PC-3 (cell line): Measurements from ENCODE around the gene TGFB2. TPM values are rescaled to one million over a fixed set of nuclear protein-coding genes. Genes with fewer than 3 reads are reported as not detected.

Source experiments
- ATAC-seq: fragments of 200-7000 bp; cut with Tn5 transposase; 2 replicates; pipeline ENCODE4 v1.9.1; 2020; ENCODE audit warnings: mild to moderate bottlenecking, moderate library complexity
- BruUV-seq: library from RNA; stranded (reverse); fragments of 400-500 nt; replicated peaks from 2 replicates; lab custom pipeline; 2021; lab: Mats Ljungman, UMichigan
- CTCF ChIA-PET: fragments of 300-600 bp; sonication (Branson Sonifier 250); formaldehyde crosslinking; loops from one replicate; lab custom pipeline; 2022; ENCODE audit warnings: antibody characterized with exemption; lab: Charles Lee
- POLR2A ChIA-PET: fragments of 300-600 bp; sonication (Branson Sonifier 250); formaldehyde crosslinking; loops from one replicate; lab custom pipeline; 2022; ENCODE audit warnings: antibody characterized with exemption; ENCODE audit not compliant: unreplicated experiment; lab: Charles Lee
- DNase-seq: peaks from one replicate; pipeline ENCODE4 v3.0.0-alpha.2; 2015
- H2AFZ ChIP-seq: fragments of 300-600 bp; sonication (generic); 2 replicates; pipeline ENCODE4 v1.6.0; 2016; ENCODE audit warnings: antibody characterized with exemption, low read length
- H3F3A ChIP-seq: fragments of 300-600 bp; sonication (generic); one replicate; pipeline ENCODE4 v1.6.0; 2017; ENCODE audit warnings: antibody characterized with exemption, low read length, control low read depth, mild to moderate bottlenecking; ENCODE audit not compliant: unreplicated experiment
- H3K27ac ChIP-seq: fragments of 300-600 bp; sonication (generic); 2 replicates; pipeline ENCODE4 v1.5.1; 2016; ENCODE audit warnings: mild to moderate bottlenecking, low read length
- H3K27me3 ChIP-seq: fragments of 300-600 bp; sonication (generic); 2 replicates; pipeline ENCODE4 v1.6.1; 2016; ENCODE audit warnings: low read length, mixed read lengths
- H3K36me3 ChIP-seq: fragments of 300-600 bp; sonication (generic); 2 replicates; pipeline ENCODE4 v1.6.1; 2016; ENCODE audit warnings: low read depth, mixed run types, low read length, mixed read lengths
- H3K4me1 ChIP-seq: fragments of 300-600 bp; sonication (generic); 2 replicates; pipeline ENCODE4 v1.5.1; 2016; ENCODE audit warnings: low read length; ENCODE audit not compliant: insufficient read depth
- H3K4me2 ChIP-seq: fragments of 300-600 bp; sonication (generic); 2 replicates; pipeline ENCODE4 v1.6.0; 2016; ENCODE audit warnings: low read length
- H3K4me3 ChIP-seq: fragments of 300-600 bp; sonication (generic); 2 replicates; pipeline ENCODE4 v1.5.1; 2016; ENCODE audit warnings: mild to moderate bottlenecking, low read length, mixed read lengths
- H3K79me2 ChIP-seq: fragments of 300-600 bp; sonication (generic); 2 replicates; pipeline ENCODE4 v1.6.1; 2017; ENCODE audit warnings: low read length, mixed read lengths
- H3K9ac ChIP-seq: fragments of 300-600 bp; sonication (generic); 2 replicates; pipeline ENCODE4 v1.6.0; 2016; ENCODE audit warnings: mild to moderate bottlenecking, low read length
- H3K9me2 ChIP-seq: fragments of 300-600 bp; sonication (generic); replicated peaks from 2 replicates; pipeline ENCODE4 v1.6.1; 2016; ENCODE audit warnings: mixed run types, low read length, mixed read lengths
- H3K9me3 ChIP-seq: fragments of 300-600 bp; sonication (generic); 2 replicates; pipeline ENCODE4 v1.6.1; 2016; ENCODE audit warnings: low read length, mixed read lengths
- H4K20me1 ChIP-seq: fragments of 300-600 bp; sonication (generic); 2 replicates; pipeline ENCODE4 v1.6.1; 2016; ENCODE audit warnings: low read length, mixed read lengths
- EZH2 ChIP-seq: fragments of 300-600 bp; sonication (generic); IDR thresholded peaks from one replicate; pipeline ENCODE4 v1.6.1; 2017; ENCODE audit warnings: antibody characterized with exemption, mild to moderate bottlenecking, low read length; ENCODE audit not compliant: unreplicated experiment
- EZH2phosphoT487 ChIP-seq: fragments of 300-600 bp; sonication (generic); IDR thresholded peaks from 2 replicates; pipeline ENCODE4 v1.6.1; 2018; ENCODE audit warnings: mild to moderate bottlenecking, antibody characterized with exemption, low read length, borderline replicate concordance
- intact Hi-C: fragments of 100-400 bp; cut with micrococcal nuclease; formaldehyde crosslinking; loops from 2 replicates; pipeline ENCODE4 v1.9.0; 2023
- total RNA-seq: library from RNA; depleted of rRNA; stranded (reverse); fragments of >200 nt; gene quantifications from 2 replicates; pipeline ENCODE4 v1.2.3, GENCODE V29; 2014
- TF ChIP-seq, protein P1 (sequence below): fragments of 300-600 bp; sonication (generic); conservative IDR thresholded peaks from 2 replicates; pipeline ENCODE4 v1.5.1; 2017; ENCODE audit warnings: antibody characterized with exemption, low read depth, mild to moderate bottlenecking, low read length

TGFB2 gene
- total RNA-seq, 1 experiment from 2014 or later: 50.3 TPM

GRCh38 chr1:218463194-218464156 is 118.3 kb downstream of the TGFB2 start:
- TF ChIP-seq EZH2phosphoT487 (no peak), EZH2 (no peak)
- TF ChIP-seq, protein P1, sequence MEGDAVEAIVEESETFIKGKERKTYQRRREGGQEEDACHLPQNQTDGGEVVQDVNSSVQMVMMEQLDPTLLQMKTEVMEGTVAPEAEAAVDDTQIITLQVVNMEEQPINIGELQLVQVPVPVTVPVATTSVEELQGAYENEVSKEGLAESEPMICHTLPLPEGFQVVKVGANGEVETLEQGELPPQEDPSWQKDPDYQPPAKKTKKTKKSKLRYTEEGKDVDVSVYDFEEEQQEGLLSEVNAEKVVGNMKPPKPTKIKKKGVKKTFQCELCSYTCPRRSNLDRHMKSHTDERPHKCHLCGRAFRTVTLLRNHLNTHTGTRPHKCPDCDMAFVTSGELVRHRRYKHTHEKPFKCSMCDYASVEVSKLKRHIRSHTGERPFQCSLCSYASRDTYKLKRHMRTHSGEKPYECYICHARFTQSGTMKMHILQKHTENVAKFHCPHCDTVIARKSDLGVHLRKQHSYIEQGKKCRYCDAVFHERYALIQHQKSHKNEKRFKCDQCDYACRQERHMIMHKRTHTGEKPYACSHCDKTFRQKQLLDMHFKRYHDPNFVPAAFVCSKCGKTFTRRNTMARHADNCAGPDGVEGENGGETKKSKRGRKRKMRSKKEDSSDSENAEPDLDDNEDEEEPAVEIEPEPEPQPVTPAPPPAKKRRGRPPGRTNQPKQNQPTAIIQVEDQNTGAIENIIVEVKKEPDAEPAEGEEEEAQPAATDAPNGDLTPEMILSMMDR: no peak
- intact Hi-C loops: loop anchor here (5.0 kb wide), 1 partner anchor 101 kb away; no protein-coding TSS in a partner anchor
- no peaks in the 10 kb centered on the region for H3K9me2 ChIP-seq
- H4K20me1 ChIP-seq: no peaks in the 10 kb centered on the region
- no peaks in the 10 kb centered on the region for H3K79me2 ChIP-seq
- H3K36me3 ChIP-seq: no peaks in the 10 kb centered on the region
- no peaks in the 10 kb centered on the region for H3K9me3 ChIP-seq
- H3F3A ChIP-seq: no peaks in the 10 kb centered on the region
- CTCF ChIA-PET: no interaction called here
- H3K27me3 ChIP-seq: no peaks in the 10 kb centered on the region
- H3K4me2 ChIP-seq: peak overlapping the region; percentile 51
- H3K9ac ChIP-seq: no peak overlapping the region
- DNase-seq: peak; percentile 86
- H2AFZ ChIP-seq: peak overlapping the region; percentile 78
- H3K27ac ChIP-seq: peak overlapping the region; percentile 53
- POLR2A ChIA-PET: no interaction called here
- ATAC-seq: peak; percentile 27; the same call in 1 of the 2 replicates
- no TSS peak for BruUV-seq
- H3K4me3 ChIP-seq: no peak overlapping the region
- H3K4me1 ChIP-seq: peaks cover 37% of the 10 kb centered on the region

- no peaks in the 10 kb centered on the region for H3K36me3 ChIP-seq
- H3K9ac ChIP-seq: no peak overlapping the region
- intact Hi-C loops: loop anchor here (5.0 kb wide), 1 partner anchor 103 kb away; no protein-coding TSS in a partner anchor
- POLR2A ChIA-PET: no interaction called here
- no peaks in the 10 kb centered on the region for H3K9me2 ChIP-seq
- no peak overlapping the region for H3K4me2 ChIP-seq
- CTCF ChIA-PET: no interaction called here
- no peaks in the 10 kb centered on the region for H3K27me3 ChIP-seq
- peaks cover 28% of the 10 kb centered on the region for H3K4me1 ChIP-seq
- ATAC-seq: no peak
- no peak overlapping the region for H2AFZ ChIP-seq
- no peaks in the 10 kb centered on the region for H3F3A ChIP-seq
- H3K4me3 ChIP-seq: no peak overlapping the region
- H3K9me3 ChIP-seq: no peaks in the 10 kb centered on the region
- no peak overlapping the region for H3K27ac ChIP-seq
- no peaks in the 10 kb centered on the region for H4K20me1 ChIP-seq
- no peak for DNase-seq
- no peaks in the 10 kb centered on the region for H3K79me2 ChIP-seq
- no TSS peak for BruUV-seq
- TF ChIP-seq EZH2phosphoT487: no peak
- TF ChIP-seq, protein P1: no peak
- TF ChIP-seq EZH2: no peak
Observed at GRCh38 chr1:218464871-218465270, 119.7 kb downstream of the TGFB2 start.
